Esophagus muscularis mucosa (tissue), 4 donors: ENCODE measurements around the gene TOM1L2. TPM values are rescaled to one million over a fixed set of nuclear protein-coding genes. Genes with fewer than 3 reads are reported as not detected.

Experiments
- DNase-seq: peaks from one replicate; pipeline ENCODE4 v3.0.0-alpha.2; 2017; ENCODE audit errors: extremely low spot score
- H3K27ac ChIP-seq, 4 donors: fragments of 200-600 bp; sonication (generic); replicated peaks in 1 of 4; 1 replicate in 3 of 4; 2 replicates in 1 of 4; pipeline ENCODE4 v1.5.1; 2016 to 2019; ENCODE audit warnings: mild to moderate bottlenecking in 1 of 4
- H3K27me3 ChIP-seq, 4 donors: fragments of 200-600 bp; sonication (generic); one replicate each; pipeline versions ENCODE4 v1.5.1 to v1.6.0; 2016 to 2019
- H3K36me3 ChIP-seq, 4 donors: fragments of 200-600 bp; sonication (generic); one replicate each; pipeline ENCODE4 v1.5.1; 2016 to 2019
- H3K4me1 ChIP-seq, 4 donors: fragments of 200-600 bp; sonication (generic); one replicate each; pipeline ENCODE4 v1.5.1; 2016 to 2019
- H3K4me3 ChIP-seq, 4 donors: fragments of 200-600 bp; sonication (generic); 1 replicate in 2 of 4; 2 replicates in 2 of 4; pipeline ENCODE4 v1.5.1; 2016 to 2019; ENCODE audit warnings: mild to moderate bottlenecking in 4 of 4, moderate library complexity in 1 of 4
- H3K9me3 ChIP-seq, 4 donors: fragments of 200-600 bp; sonication (generic); 1 replicate in 3 of 4; 2 replicates in 1 of 4; pipeline ENCODE4 v1.5.1; 2016 to 2019
- EP300 ChIP-seq: sonication (generic); formaldehyde crosslinking; IDR thresholded peaks from one replicate; pipeline ENCODE4 v1.6.1; 2017; ENCODE audit warnings: antibody characterized with exemption
- POLR2A ChIP-seq: fragments of 450-650 bp; IDR thresholded peaks from one replicate; pipeline ENCODE4 v1.6.1; 2017; ENCODE audit warnings: antibody characterized with exemption, moderate library complexity, mild to moderate bottlenecking, low read depth
- POLR2AphosphoS5 ChIP-seq, 2 donors: sonication (generic); formaldehyde crosslinking; IDR thresholded peaks; one replicate each; pipeline ENCODE4 v1.6.1; 2017; ENCODE audit warnings: antibody characterized with exemption in 2 of 2
- WGBS: methylation state at CpG from one replicate; pipeline ENCODE4 v1.1.5; 2018; 5-methylcytosine and 5-hydroxymethylcytosine counted together
- intact Hi-C: fragments of 100-400 bp; cut with DNase I; formaldehyde crosslinking; loops from one replicate; pipeline ENCODE4 v1.15.1; 2023
- total RNA-seq, 4 donors: library from RNA; depleted of rRNA; stranded (reverse); fragments of >200 nt; gene quantifications; one replicate each; pipeline versions ENCODE4 v1.1.0 to v1.2.1, GENCODE V29; 2016
- TF ChIP-seq, protein P1 (sequence below), 3 experiments: fragments of 200-600 bp in 2 of 3; fragments of 450-650 bp in 1 of 3; sonication (generic) in 2 of 3; IDR thresholded peaks; one replicate each; pipeline ENCODE4 v1.5.1; 2017 to 2019; ENCODE audit warnings: antibody characterized with exemption in 3 of 3, mild to moderate bottlenecking in 2 of 3, moderate library complexity in 1 of 3

Gene TOM1L2
- total RNA-seq, 4 donors from 2014 or later: 64.4 to 96.9 (median 75.0) TPM

DNA sequence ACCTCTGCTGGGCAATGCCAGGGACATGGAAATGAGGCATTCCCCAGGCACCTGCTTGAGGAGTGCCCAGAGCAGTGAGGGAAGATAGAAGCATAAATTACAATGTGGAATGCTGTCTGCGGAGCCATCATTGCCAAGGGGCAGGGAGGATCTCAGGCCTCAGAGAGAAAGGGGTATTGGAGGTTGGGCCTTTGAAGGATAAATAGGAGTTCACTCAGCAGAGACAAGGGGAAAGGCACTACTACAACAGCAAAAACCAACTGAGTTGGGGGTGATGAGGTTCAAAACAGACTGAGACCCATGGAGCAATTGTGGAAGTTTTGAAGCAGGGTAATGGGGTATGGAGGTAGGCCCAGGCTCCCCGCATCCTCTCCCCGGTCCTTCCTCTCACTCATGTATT is 168.2 kb downstream of the TOM1L2 start:
- no peak for DNase-seq
- Histone ChIP-seq H3K36me3 (peaks cover 0 to 58% (median 39%) of the 10 kb centered on the region in 4 donors), H3K4me1 (peaks cover 13 to 31% (median 22%) of the 10 kb centered on the region in 4 donors), H3K27me3 (no peaks in the 10 kb centered on the region), H3K4me3 (no peak overlapping the region), H3K9me3 (no peaks in the 10 kb centered on the region), H3K27ac (no peak overlapping the region)
- intact Hi-C loops: no loop called here
- 91% methylated on average over 3 of the region's 3 CpGs for WGBS
- TF ChIP-seq, protein P1, sequence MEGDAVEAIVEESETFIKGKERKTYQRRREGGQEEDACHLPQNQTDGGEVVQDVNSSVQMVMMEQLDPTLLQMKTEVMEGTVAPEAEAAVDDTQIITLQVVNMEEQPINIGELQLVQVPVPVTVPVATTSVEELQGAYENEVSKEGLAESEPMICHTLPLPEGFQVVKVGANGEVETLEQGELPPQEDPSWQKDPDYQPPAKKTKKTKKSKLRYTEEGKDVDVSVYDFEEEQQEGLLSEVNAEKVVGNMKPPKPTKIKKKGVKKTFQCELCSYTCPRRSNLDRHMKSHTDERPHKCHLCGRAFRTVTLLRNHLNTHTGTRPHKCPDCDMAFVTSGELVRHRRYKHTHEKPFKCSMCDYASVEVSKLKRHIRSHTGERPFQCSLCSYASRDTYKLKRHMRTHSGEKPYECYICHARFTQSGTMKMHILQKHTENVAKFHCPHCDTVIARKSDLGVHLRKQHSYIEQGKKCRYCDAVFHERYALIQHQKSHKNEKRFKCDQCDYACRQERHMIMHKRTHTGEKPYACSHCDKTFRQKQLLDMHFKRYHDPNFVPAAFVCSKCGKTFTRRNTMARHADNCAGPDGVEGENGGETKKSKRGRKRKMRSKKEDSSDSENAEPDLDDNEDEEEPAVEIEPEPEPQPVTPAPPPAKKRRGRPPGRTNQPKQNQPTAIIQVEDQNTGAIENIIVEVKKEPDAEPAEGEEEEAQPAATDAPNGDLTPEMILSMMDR (IDR thresholded peaks at IDR 0.05): no peak
- TF ChIP-seq POLR2A (no peak), EP300 (no peak), POLR2AphosphoS5 (IDR thresholded peaks at IDR 0.05) (no peak)

DNA sequence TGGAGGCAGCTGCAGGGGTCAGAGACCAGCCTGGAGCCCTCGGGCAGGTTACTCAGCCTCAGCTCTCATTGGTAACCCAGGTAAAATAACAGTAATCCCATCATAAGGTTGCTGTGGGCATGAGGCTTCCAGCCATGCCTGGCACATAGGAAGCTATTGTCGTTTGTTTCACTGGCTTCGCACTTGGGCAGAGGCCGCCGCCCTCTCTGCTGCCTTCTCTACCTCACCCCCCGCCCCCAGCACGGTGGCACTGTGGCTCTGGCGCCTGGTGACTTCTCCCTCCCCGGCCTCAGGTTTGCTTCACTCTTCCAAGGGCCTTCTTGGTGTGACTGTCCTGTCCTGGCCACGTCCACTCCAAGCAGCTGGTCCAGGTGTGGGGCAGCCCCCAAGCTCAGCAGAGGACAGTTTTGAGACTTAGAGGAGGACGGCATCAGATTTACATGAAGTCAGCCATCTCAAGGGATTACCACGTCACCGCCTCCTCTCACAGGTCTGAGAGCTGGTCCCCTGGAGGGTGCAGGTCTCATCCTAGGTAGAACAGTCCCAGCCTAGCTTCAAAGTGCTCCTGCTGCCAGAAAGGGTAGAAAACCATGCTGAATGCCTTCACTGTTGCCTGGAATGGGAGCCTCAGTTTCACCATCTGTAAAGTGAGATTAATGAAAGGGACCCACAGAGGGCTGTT is 170.3 kb downstream of the TOM1L2 start:
- DNase-seq: no peak
- Histone ChIP-seq H3K9me3 (no peaks in the 10 kb centered on the region), H3K36me3 (peaks cover 0 to 70% (median 60%) of the 10 kb centered on the region in 4 donors), H3K4me3 (no peak overlapping the region), H3K27me3 (no peaks in the 10 kb centered on the region), H3K27ac (no peak overlapping the region), H3K4me1 (peaks cover 13 to 40% (median 27%) of the 10 kb centered on the region in 4 donors)
- intact Hi-C loops: no loop called here
- TF ChIP-seq, protein P1 (IDR thresholded peaks at IDR 0.05): no peak
- no peak for TF ChIP-seq POLR2A
- no peak for TF ChIP-seq POLR2AphosphoS5 (IDR thresholded peaks at IDR 0.05)
- no peak for TF ChIP-seq EP300
- 85% methylated on average over 11 of the region's 13 CpGs for WGBS

DNA sequence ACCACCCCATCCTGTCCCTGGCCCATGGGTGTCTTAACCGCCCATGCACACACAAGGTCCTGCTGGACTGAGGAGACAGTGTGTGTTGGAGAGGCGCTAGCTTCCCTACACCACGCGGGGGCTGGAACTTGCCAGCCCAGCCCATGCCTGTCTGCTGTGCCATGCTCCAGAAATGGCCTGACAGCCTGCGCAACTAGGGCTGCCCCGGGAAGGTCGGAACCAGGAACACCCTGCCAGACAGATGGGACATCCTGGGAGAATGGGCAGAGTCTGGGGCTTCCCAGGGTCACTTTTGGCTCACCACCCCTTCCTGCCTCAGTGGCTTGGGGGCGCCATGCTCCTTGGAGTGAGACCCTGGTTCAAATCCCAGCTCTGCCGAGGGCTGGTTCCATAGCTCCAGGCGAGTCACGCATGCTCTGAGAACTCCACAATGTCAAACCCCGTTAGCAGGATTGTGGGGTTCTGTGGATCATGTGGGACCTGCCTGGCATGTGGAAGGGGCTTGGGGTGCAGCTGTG is 171.6 kb downstream of the TOM1L2 start:
- WGBS: 80% methylated on average over 1 of the region's 12 CpGs
- TF ChIP-seq POLR2AphosphoS5 (IDR thresholded peaks at IDR 0.05): no peak
- TF ChIP-seq, protein P1 (IDR thresholded peaks at IDR 0.05): no peak
- TF ChIP-seq POLR2A: no peak
- no peak for TF ChIP-seq EP300
- H3K9me3 ChIP-seq: no peaks in the 10 kb centered on the region
- peaks cover 8 to 40% (median 25%) of the 10 kb centered on the region in 4 donors for H3K4me1 ChIP-seq
- intact Hi-C loops: no loop called here
- H3K4me3 ChIP-seq: no peak overlapping the region
- peaks cover 2 to 77% (median 64%) of the 10 kb centered on the region in 4 donors for H3K36me3 ChIP-seq
- H3K27me3 ChIP-seq: no peaks in the 10 kb centered on the region
- no peak for DNase-seq
- H3K27ac ChIP-seq: no peak overlapping the region

DNA sequence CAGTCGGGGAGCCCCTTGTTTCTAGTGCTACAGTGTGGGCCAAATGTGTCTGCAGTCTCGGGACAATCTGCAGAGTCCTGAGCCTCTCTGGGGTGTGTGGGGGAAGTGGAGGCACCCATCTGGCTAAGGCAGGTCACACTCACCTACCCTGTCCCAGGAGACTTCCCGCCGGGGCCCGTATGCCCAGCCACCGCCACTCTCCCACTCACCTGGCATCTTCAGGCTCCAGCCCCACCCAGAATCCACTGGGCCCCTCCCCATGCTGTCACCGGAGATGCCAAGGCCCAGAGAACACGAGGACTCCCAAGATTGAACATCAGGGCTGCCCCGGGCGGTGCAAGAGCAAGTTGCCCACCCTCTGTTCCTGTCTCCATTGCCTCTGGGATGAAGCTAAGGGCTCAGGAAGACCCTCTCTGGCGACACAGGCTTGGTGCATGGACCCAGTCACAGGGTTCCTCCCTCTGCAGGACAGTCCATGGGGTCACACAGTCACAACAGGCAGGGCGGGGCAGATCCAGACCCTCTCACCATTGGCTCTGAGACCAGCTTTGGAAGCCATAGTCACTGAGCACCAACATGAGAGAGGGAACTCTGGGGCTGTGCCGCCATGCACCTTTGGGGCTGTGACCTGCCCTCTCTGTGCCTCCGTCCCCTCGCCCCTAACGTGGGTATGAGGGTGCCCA is 173.5 kb downstream of the TOM1L2 start:
- WGBS: 96% methylated on average over 4 of the region's 16 CpGs
- Histone ChIP-seq H3K9me3 (no peaks in the 10 kb centered on the region), H3K27ac (no peak overlapping the region), H3K4me1 (peaks cover 6 to 52% (median 32%) of the 10 kb centered on the region in 4 donors), H3K27me3 (no peaks in the 10 kb centered on the region), H3K36me3 (peaks cover 7 to 77% (median 65%) of the 10 kb centered on the region in 4 donors), H3K4me3 (no peak overlapping the region)
- TF ChIP-seq POLR2AphosphoS5 (IDR thresholded peaks at IDR 0.05): no peak
- TF ChIP-seq, protein P1 (IDR thresholded peaks at IDR 0.05): no peak
- TF ChIP-seq EP300: no peak
- TF ChIP-seq POLR2A: no peak
- intact Hi-C loops: no loop called here
- no peak for DNase-seq
